K562 (cell line): ENCODE results near the gene DNASE1L3. TPM values are rescaled to one million over a fixed set of nuclear protein-coding genes. Genes with fewer than 3 reads are reported as not detected.

ENCODE experiments used
- ARNT ChIP-seq, 2 experiments: fragments of 450-650 bp; IDR thresholded peaks; 2 replicates each; pipeline ENCODE4 v1.6.1; 2016; ENCODE audit warnings: mild to moderate bottlenecking in 1 of 2
- CBX8 ChIP-seq: fragments of 200-600 bp; sonication (generic); IDR thresholded peaks from 2 replicates; pipeline ENCODE4 v1.6.1; 2012; ENCODE audit warnings: borderline replicate concordance, mixed run types, low read depth, mild to moderate bottlenecking, moderate library complexity, mixed read lengths, low read length, control low read depth, inconsistent platforms; ENCODE audit not compliant: poor library complexity, severe bottlenecking; ENCODE audit errors: extremely low read depth
- CHCHD3 ChIP-seq: fragments of 250-450 bp; sonication (Bioruptor Pico); IDR thresholded peaks from 2 replicates; pipeline ENCODE4 v2.1.2; 2022; ENCODE audit warnings: mild to moderate bottlenecking
- DNMT1 ChIP-seq: fragments of 450-650 bp; IDR thresholded peaks from 2 replicates; pipeline ENCODE4 v1.6.1; 2016; ENCODE audit warnings: antibody characterized with exemption, mild to moderate bottlenecking
- E2F8 ChIP-seq: fragments of 450-650 bp; IDR thresholded peaks from 2 replicates; pipeline ENCODE4 v1.7.1; 2018; ENCODE audit warnings: mild to moderate bottlenecking, low read depth; ENCODE audit not compliant: partially characterized antibody
- GABPB2 ChIP-seq: fragments of 250-450 bp; sonication (Bioruptor Pico); conservative IDR thresholded peaks from 2 replicates; pipeline ENCODE4 v1.5.1; 2021; ENCODE audit warnings: mild to moderate bottlenecking
- HMGXB4 ChIP-seq: sonication (generic); formaldehyde crosslinking; IDR thresholded peaks from 2 replicates; pipeline ENCODE4 v1.8.1; 2023; ENCODE audit warnings: mild to moderate bottlenecking, missing genetic modification reagents
- HSF4 ChIP-seq: fragments of 250-450 bp; sonication (Bioruptor Pico); IDR thresholded peaks from 2 replicates; pipeline ENCODE4 v2.1.2; 2022; ENCODE audit warnings: mild to moderate bottlenecking, moderate library complexity, borderline replicate concordance
- KDM5B ChIP-seq: fragments of 200-600 bp; sonication (generic); IDR thresholded peaks from 2 replicates; pipeline ENCODE4 v1.6.1; 2012; ENCODE audit warnings: low read depth, mild to moderate bottlenecking, moderate library complexity, low read length, control low read depth, inconsistent platforms; ENCODE audit not compliant: insufficient replicate concordance
- MCM5 ChIP-seq: fragments of 450-650 bp; IDR thresholded peaks from 2 replicates; pipeline ENCODE4 v1.6.1; 2016; ENCODE audit warnings: low read depth
- NFE2 ChIP-seq: IDR thresholded peaks from 2 replicates; pipeline ENCODE4 v1.6.1; 2014; ENCODE audit warnings: antibody characterized with exemption, low read depth
- NR4A1 ChIP-seq, 2 experiments: fragments of 250-450 bp in 1 of 2; fragments of 450-650 bp in 1 of 2; sonication (Bioruptor Pico) in 1 of 2; IDR thresholded peaks; 2 replicates each; pipeline versions ENCODE4 v1.4.0 to v1.6.1; 2016 to 2020; ENCODE audit warnings: mild to moderate bottlenecking in 2 of 2, missing compliant biosample characterization in 1 of 2, missing genetic modification characterization in 1 of 2, moderate library complexity in 1 of 2
- RB1 ChIP-seq: fragments of 450-650 bp; IDR thresholded peaks from 2 replicates; pipeline ENCODE4 v1.6.1; 2017; ENCODE audit warnings: low read depth, mild to moderate bottlenecking
- RBM25 ChIP-seq: fragments of 200-400 bp; formaldehyde crosslinking; IDR thresholded peaks from 2 replicates; pipeline ENCODE4 v1.6.1; 2018; ENCODE audit warnings: low read length, low read depth, moderate library complexity; ENCODE audit not compliant: severe bottlenecking
- RBM34 ChIP-seq: fragments of 200-400 bp; formaldehyde crosslinking; IDR thresholded peaks from 2 replicates; pipeline ENCODE4 v1.6.1; 2018; ENCODE audit warnings: low read length, borderline replicate concordance; ENCODE audit not compliant: insufficient read depth
- RNF2 ChIP-seq: sonication (generic); IDR thresholded peaks from 2 replicates; pipeline ENCODE4 v1.6.1; 2016
- SMAD3 ChIP-seq: fragments of 450-650 bp; formaldehyde crosslinking; conservative IDR thresholded peaks from 2 replicates; pipeline ENCODE4 v1.4.0; 2020; ENCODE audit warnings: mild to moderate bottlenecking
- WHSC1 ChIP-seq: IDR thresholded peaks from one replicate; pipeline ENCODE4 v1.6.1; 2012; ENCODE audit warnings: low read length, control low read depth, inconsistent platforms
- ZNF140 ChIP-seq: fragments of 250-450 bp; sonication (Bioruptor Pico); IDR thresholded peaks from 2 replicates; pipeline ENCODE4 v1.8.0; 2021; ENCODE audit warnings: moderate library complexity, mild to moderate bottlenecking, inconsistent platforms
- ZNF174 ChIP-seq: fragments of 250-450 bp; sonication (Bioruptor Pico); IDR thresholded peaks from 2 replicates; pipeline ENCODE4 v1.4.0; 2020; ENCODE audit warnings: mild to moderate bottlenecking
- ZNF41 ChIP-seq: fragments of 250-450 bp; sonication (Bioruptor Pico); conservative IDR thresholded peaks from 2 replicates; pipeline ENCODE4 v1.4.0; 2020; ENCODE audit warnings: mild to moderate bottlenecking
- polyA plus RNA-seq, 8 experiments: library from polyadenylated mRNA; depleted of rRNA in 4 of 8; stranded (reverse) in 5 of 8; unstranded in 3 of 8; fragments of >200 nt; fragmentation: Nextera tagmentation in 2 of 8; fragmentation: Illumina TruSeq in 1 of 8; extraction: Ambion mirVana in 2 of 8; extraction: Trizol in 1 of 8; gene quantifications; 2 replicates each; pipeline versions ENCODE4 v1.2.1 to v1.2.3, GENCODE V29; 2011 to 2014; ENCODE audit warnings: inconsistent platforms in 1 of 8, missing spikeins in 1 of 8
- total RNA-seq, 7 experiments: library from RNA; depleted of rRNA in 6 of 7; stranded (reverse); fragments of >200 nt in 6 of 7; fragmentation: Illumina TruSeq in 2 of 7; extraction: Trizol in 2 of 7; gene quantifications; 2 replicates each; pipeline versions ENCODE4 v1.2.1 to v1.2.3, GENCODE V29; 2011 to 2021; ENCODE audit warnings: low replicate concordance in 1 of 7
- TF ChIP-seq, protein P1 (sequence below): fragments of 250-450 bp; sonication (Bioruptor Pico); IDR thresholded peaks from 2 replicates; pipeline ENCODE4 v1.5.0; 2020; ENCODE audit warnings: mild to moderate bottlenecking, borderline replicate concordance

DNASE1L3 gene
- total and polyA plus RNA-seq, 9 of the 15 experiments (the other 6 are each of a cell fraction or from before 2014, with no cell fraction given), result 0.06 TPM; not detected in 8

- TF ChIP-seq E2F8 (no peak), DNMT1 (no peak), RBM34 (no peak), MCM5 (no peak), HMGXB4 (CRISPR knock-in tag) (no peak), RB1 (no peak), ARNT (IDR thresholded peaks at IDR 0.05) (no peak), HSF4 (CRISPR knock-in tag) (no peak), NFE2 (peak; percentile 86), ZNF41 (CRISPR knock-in tag) (no peak), GABPB2 (no peak), CBX8 (no peak), ZNF140 (no peak), RBM25 (peak; percentile 99), RNF2 (peak; percentile 72), WHSC1 (no peak), NR4A1 (CRISPR knock-in tag; IDR thresholded peaks at IDR 0.05) (no peak), NR4A1 (tag; IDR thresholded peaks at IDR 0.05) (peak; percentile 75; the same call in 1 of the 2 replicates), ZNF174 (CRISPR knock-in tag) (no peak), KDM5B (no peak), SMAD3 (no peak), CHCHD3 (CRISPR knock-in tag) (no peak)
- TF ChIP-seq, protein P1, sequence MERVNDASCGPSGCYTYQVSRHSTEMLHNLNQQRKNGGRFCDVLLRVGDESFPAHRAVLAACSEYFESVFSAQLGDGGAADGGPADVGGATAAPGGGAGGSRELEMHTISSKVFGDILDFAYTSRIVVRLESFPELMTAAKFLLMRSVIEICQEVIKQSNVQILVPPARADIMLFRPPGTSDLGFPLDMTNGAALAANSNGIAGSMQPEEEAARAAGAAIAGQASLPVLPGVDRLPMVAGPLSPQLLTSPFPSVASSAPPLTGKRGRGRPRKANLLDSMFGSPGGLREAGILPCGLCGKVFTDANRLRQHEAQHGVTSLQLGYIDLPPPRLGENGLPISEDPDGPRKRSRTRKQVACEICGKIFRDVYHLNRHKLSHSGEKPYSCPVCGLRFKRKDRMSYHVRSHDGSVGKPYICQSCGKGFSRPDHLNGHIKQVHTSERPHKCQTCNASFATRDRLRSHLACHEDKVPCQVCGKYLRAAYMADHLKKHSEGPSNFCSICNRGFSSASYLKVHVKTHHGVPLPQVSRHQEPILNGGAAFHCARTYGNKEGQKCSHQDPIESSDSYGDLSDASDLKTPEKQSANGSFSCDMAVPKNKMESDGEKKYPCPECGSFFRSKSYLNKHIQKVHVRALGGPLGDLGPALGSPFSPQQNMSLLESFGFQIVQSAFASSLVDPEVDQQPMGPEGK (CRISPR knock-in tag), result no peak
Observed at GRCh38 chr3:58161435-58162398, 49.1 kb downstream of the DNASE1L3 start (continued).
